KOPT-K1 (cell line): ENCODE data around the gene POLR3F.
"Not testable (repeated sequence)": the region's sequence is repeated elsewhere in the genome, so short reads cannot be mapped to it uniquely, and the experiment has no call there.

ENCODE experiments used
- H3K27ac ChIP-seq: fragments of 200-600 bp; sonication (generic); 2 replicates; pipeline ENCODE4 v1.5.1; 2016; ENCODE audit warnings: antibody characterized with exemption, mild to moderate bottlenecking, low read depth, low read length; ENCODE audit not compliant: poor library complexity, severe bottlenecking
- H3K36me3 ChIP-seq: fragments of 200-600 bp; sonication (generic); 2 replicates; pipeline ENCODE4 v1.5.1; 2017; ENCODE audit warnings: antibody characterized with exemption, mild to moderate bottlenecking, low read length, moderate library complexity; ENCODE audit not compliant: insufficient read depth
- H3K9me3 ChIP-seq: fragments of 200-600 bp; sonication (generic); 2 replicates; pipeline ENCODE4 v1.5.1; 2017; ENCODE audit warnings: antibody characterized with exemption, low read length, mild to moderate bottlenecking; ENCODE audit not compliant: insufficient read depth, poor library complexity, severe bottlenecking

The POLR3F gene

DNA sequence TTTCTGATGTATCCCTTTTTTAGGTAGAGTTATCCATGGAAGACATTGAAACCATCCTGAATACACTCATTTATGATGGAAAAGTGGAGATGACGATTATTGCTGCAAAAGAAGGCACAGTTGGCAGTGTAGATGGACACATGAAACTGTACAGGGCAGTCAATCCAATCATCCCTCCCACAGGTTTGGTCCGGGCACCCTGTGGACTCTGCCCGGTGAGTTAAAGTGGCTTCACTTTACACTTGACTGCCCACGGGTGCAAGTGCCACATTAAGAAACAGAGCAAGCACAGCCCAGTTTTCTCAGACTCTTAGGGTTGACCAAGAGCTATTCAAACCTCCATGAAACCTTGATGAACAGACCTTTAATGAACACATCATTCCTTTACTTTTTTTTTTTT, 14.4 kb downstream of the POLR3F start:
- no peak overlapping the region for H3K27ac ChIP-seq
- H3K9me3 ChIP-seq: no peaks in the 10 kb centered on the region
- peaks cover 90% of the 10 kb centered on the region for H3K36me3 ChIP-seq

DNA sequence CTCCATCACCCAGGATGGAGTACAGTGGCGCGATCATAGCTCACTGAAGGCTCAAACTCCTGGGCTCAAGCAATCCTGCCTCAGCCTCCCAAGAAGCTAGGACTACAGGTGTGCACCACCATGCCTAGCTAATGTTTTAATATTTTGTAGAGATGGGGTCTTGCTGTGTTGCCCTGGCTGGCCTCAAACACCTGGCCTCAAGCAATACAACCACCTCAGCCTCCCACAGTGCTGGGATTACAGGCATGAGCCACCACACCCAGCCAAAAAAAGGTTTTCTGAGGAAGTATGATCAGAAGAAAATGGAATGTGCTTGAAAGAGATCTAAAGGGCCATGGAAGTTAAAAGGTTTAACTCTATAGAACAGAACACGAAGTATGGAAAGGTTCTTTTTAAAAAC, 21.1 kb downstream of the POLR3F start:
- Histone ChIP-seq H3K36me3 (peaks cover 74% of the 10 kb centered on the region), H3K27ac (no peak overlapping the region), H3K9me3 (no peaks in the 10 kb centered on the region)

GRCh38 chr20:18496042-18496441, 28.9 kb downstream of the POLR3F start:
- Histone ChIP-seq H3K9me3 (no peaks in the 10 kb centered on the region), H3K36me3 (peaks cover 21% of the 10 kb centered on the region; the same call in 1 of the 2 replicates), H3K27ac (no peak overlapping the region)

- H3K27ac ChIP-seq: peak within 1 kb of the TSS; percentile 64
- peaks cover 21% of the 10 kb centered on the region; the same call in 1 of the 2 replicates for H3K36me3 ChIP-seq
- H3K9me3 ChIP-seq: no peaks in the 10 kb centered on the region
Observed at GRCh38 chr20:18496740-18497592, 29.8 kb downstream of the POLR3F start, which contains the start of gene RBBP9. Gene RBBP9 (minus strand): TSS chr20:18497225. CDS start chr20:18497167, 58 bp downstream.

DNA sequence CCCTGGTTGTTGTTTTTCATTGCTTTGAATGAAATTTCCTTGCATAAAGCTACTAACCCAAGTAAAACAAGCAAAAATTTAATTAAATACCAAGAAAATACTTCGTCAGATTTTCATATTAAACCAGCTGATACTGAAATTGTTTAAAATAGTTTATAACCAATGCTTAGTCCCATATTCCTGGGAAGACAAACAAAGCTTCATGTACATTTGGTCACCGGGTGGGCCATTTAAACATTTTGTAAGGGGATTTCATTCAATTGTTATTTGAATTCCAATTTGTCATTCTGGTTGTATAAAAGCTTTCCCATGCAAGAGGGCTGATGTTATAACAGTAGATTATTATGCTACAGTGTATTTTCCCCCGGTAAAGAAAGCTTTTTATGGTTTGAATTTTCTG, 30.4 kb downstream of the POLR3F start:
- no peaks in the 10 kb centered on the region for H3K9me3 ChIP-seq
- peak overlapping the region; percentile 64 for H3K27ac ChIP-seq
- peaks cover 15% of the 10 kb centered on the region; the same call in 1 of the 2 replicates for H3K36me3 ChIP-seq

DNA sequence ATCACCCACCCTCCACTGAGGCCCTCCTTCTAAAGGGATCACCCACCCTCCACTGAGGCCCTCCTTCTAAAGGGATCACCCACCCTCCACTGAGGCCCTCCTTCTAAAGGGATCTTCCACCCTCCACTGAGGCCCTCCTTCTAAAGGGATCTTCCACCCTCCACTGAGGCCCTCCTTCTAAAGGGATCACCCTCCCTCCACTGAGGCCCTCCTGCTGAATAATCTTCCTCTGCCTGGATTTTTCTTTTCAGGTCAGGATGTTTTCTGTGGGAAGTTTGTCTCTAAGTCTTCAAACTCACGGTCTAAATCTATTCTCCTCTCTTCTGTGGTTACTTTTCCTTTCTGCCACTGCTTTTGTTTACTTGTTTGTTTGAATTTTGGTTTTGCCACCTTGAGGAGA, 34.5 kb downstream of the POLR3F start:
- H3K27ac ChIP-seq, H3K36me3 ChIP-seq, H3K9me3 ChIP-seq: not testable (repeated sequence)

- peaks cover 5% of the 10 kb centered on the region; the same call in 1 of the 2 replicates for H3K36me3 ChIP-seq
- H3K27ac ChIP-seq: no peak overlapping the region
- H3K9me3 ChIP-seq: no peaks in the 10 kb centered on the region
Observed at GRCh38 chr20:18504479-18505060, 37.4 kb downstream of the POLR3F start.

- H3K9me3 ChIP-seq: no peaks in the 10 kb centered on the region
- H3K36me3 ChIP-seq: peaks cover 26% of the 10 kb centered on the region
- peak overlapping the region; percentile 89 for H3K27ac ChIP-seq
Observed at GRCh38 chr20:18506744-18507143, 39.6 kb downstream of the POLR3F start.

GRCh38 chr20:18507218-18508191, 40.3 kb downstream of the POLR3F start, which contains the start of gene SEC23B:
Gene SEC23B (plus strand): TSS chr20:18507940. CDS start chr20:18510836, 2,896 bp downstream.
- no peaks in the 10 kb centered on the region for H3K9me3 ChIP-seq
- H3K27ac ChIP-seq: peak within 1 kb of the TSS; percentile 89
- peaks cover 32% of the 10 kb centered on the region for H3K36me3 ChIP-seq

DNA sequence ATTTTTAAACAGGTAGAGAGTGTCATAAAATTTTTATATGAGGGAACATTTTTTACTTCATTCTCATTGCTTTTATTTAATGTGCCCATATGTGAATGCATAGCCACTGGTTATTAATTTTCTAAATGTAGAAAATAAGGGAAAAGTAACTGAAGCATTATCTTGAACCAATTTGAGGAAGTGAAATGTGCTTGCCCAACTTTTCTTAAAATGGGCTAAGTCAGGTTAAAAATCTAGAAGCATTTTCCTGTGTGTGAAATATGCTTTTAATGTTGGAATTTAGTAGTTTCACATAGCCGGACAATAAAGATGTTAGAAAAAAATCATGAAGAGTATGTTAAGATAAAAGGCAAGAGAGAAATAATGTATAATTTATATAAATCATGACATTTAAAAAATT, 44.4 kb downstream of the POLR3F start:
- Histone ChIP-seq H3K36me3 (peaks cover 72% of the 10 kb centered on the region), H3K27ac (no peak overlapping the region), H3K9me3 (no peaks in the 10 kb centered on the region)

GRCh38 chr20:18513208-18513607, 46.0 kb downstream of the POLR3F start:
- H3K27ac ChIP-seq: no peak overlapping the region
- peaks cover 83% of the 10 kb centered on the region for H3K36me3 ChIP-seq
- no peaks in the 10 kb centered on the region for H3K9me3 ChIP-seq

- Histone ChIP-seq H3K36me3 (peaks cover 83% of the 10 kb centered on the region), H3K27ac (no peak overlapping the region), H3K9me3 (no peaks in the 10 kb centered on the region)
Observed at GRCh38 chr20:18514127-18514526, 46.9 kb downstream of the POLR3F start.

- peaks cover 70% of the 10 kb centered on the region for H3K36me3 ChIP-seq
- no peak overlapping the region for H3K27ac ChIP-seq
- no peaks in the 10 kb centered on the region for H3K9me3 ChIP-seq
Observed at GRCh38 chr20:18515973-18516372, 48.8 kb downstream of the POLR3F start.

DNA sequence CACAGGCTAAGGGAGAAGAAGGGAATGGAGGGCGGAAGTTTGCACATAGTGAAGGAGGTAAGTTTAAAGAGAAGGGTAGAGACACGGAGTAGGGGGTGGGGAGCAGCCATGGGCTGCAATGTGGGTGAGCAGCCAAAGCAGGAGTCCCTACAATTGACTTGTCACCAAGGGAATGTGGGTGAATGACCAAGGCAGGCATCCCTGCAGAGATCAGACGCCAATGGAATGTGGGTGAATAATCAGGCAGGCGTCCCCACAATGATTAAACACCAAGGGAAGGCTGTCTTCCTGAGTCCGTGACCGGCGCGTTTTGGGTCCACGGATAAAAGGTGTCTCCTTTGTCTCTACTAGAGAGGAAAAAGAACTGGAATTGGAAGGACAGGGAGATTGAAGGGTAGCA, 54.9 kb downstream of the POLR3F start:
- not testable (repeated sequence) for H3K27ac ChIP-seq, H3K9me3 ChIP-seq
- peaks cover 45% of the 10 kb centered on the region for H3K36me3 ChIP-seq

GRCh38 chr20:18523066-18523465, 55.9 kb downstream of the POLR3F start:
- Histone ChIP-seq H3K9me3 (no peaks in the 10 kb centered on the region), H3K27ac (no peak overlapping the region), H3K36me3 (peaks cover 49% of the 10 kb centered on the region)
